SK-N-MC (cell line): ENCODE results near the gene BCL10.

Source experiments
- DNase-seq: peaks from one replicate; pipeline ENCODE4 v3.0.0-alpha.2; 2011; ENCODE audit warnings: low read depth, low spot score
- H3K27ac ChIP-seq: fragments of 200-600 bp; sonication (generic); 2 replicates; pipeline ENCODE4 v1.5.1; 2016; ENCODE audit warnings: mixed run types
- H3K36me3 ChIP-seq: fragments of 200-600 bp; sonication (generic); 2 replicates; pipeline ENCODE4 v1.6.1; 2017; ENCODE audit warnings: antibody characterized with exemption, low read length, mixed read lengths; ENCODE audit not compliant: insufficient read depth
- H3K4me3 ChIP-seq: fragments of 200-600 bp; sonication (generic); 2 replicates; pipeline ENCODE4 v1.5.1; 2016
- H3K9ac ChIP-seq: fragments of 200-600 bp; sonication (generic); 2 replicates; pipeline ENCODE4 v1.8.0; 2017; ENCODE audit warnings: mixed run types, mixed read lengths; ENCODE audit not compliant: insufficient read length
- H3K9me3 ChIP-seq: fragments of 200-600 bp; sonication (generic); 2 replicates; pipeline ENCODE4 v1.6.1; 2017; ENCODE audit warnings: low read depth, mild to moderate bottlenecking, antibody characterized with exemption, low read length, moderate library complexity, mixed read lengths
- EZH2 ChIP-seq: fragments of 200-600 bp; sonication (generic); IDR thresholded peaks from one replicate; pipeline ENCODE4 v1.6.1; 2017; ENCODE audit warnings: antibody characterized with exemption
- FOXP2 ChIP-seq: optimal IDR thresholded peaks from 2 replicates; pipeline ENCODE3; 2011; ENCODE audit warnings: mild to moderate bottlenecking, moderate library complexity; ENCODE audit not compliant: insufficient read depth; ENCODE audit errors: extremely low read length, control extremely low read depth
- POLR2AphosphoS5 ChIP-seq: IDR thresholded peaks from 2 replicates; pipeline ENCODE4 v1.6.1; 2012; ENCODE audit warnings: mild to moderate bottlenecking, low read depth, low read length, borderline replicate concordance

Gene BCL10

GRCh38 chr1:85276215-85276977 lies at the start of gene BCL10:
TSS of gene BCL10 (minus strand) at chr1:85276632. CDS start at chr1:85276352, 280 bp downstream.
- Histone ChIP-seq H3K27ac (peak within 1 kb of the TSS; percentile 83), H3K36me3 (0 out of 2 replicates have a peak, but pooled peaks cover under 1% of the 10 kb centered on the region), H3K4me3 (peak within 1 kb of the TSS; percentile 95), H3K9ac (peak within 1 kb of the TSS; percentile 89), H3K9me3 (no peaks in the 10 kb centered on the region)
- TF ChIP-seq FOXP2 = peak; percentile 70
- peak; percentile 89 for TF ChIP-seq POLR2AphosphoS5
- TF ChIP-seq EZH2 = no peak
- DNase-seq = no peak

DNA sequence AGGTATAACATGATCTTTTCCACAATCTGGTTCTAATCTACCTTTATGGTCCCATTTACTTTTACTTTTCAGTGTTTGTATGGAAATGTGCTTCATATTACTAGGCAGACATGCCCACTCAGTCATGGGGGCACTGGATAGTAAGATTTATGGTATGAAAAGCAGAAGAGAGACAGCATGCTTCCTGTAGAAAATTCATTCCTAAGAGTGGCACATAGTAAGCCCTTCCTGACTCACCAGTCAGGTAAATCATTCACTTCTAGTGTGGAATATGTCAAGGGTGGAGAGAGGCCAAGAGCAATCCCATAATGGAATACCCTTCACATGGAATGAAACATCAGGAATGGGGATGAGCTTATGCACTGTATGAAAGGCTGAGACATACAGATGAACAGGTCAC lies 49.5 kb upstream of the BCL10 start:
- no peak for DNase-seq
- no peak for TF ChIP-seq FOXP2
- TF ChIP-seq POLR2AphosphoS5 = no peak
- TF ChIP-seq EZH2 = no peak
- Histone ChIP-seq H3K9me3 (no peaks in the 10 kb centered on the region), H3K9ac (no peak overlapping the region), H3K4me3 (no peak overlapping the region), H3K27ac (no peak overlapping the region), H3K36me3 (no peaks in the 10 kb centered on the region)

DNA sequence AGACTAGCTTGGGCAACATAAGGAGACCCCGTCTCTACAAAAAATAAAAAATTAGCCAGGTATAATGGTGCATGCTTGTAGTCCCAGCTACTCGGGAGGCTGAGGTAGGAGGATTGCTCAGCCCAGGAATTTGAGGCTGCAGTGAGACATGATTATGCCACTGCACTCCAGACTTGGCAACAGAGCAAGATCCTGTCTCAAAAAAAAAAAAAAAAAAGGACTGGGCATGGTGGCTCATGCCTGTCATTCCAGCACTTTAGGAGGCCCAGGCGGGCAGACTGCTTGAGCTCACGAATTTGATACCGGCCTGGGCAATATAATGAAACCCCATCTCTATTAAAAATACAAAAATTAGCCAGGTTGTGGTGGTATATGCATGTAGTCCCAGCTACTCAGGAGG lies 47.3 kb upstream of the BCL10 start:
- Histone ChIP-seq H3K4me3 (no peak overlapping the region), H3K27ac (no peak overlapping the region), H3K9me3 (no peaks in the 10 kb centered on the region), H3K9ac (no peak overlapping the region), H3K36me3 (no peaks in the 10 kb centered on the region)
- no peak for DNase-seq
- no peak for TF ChIP-seq POLR2AphosphoS5
- TF ChIP-seq EZH2 = no peak
- TF ChIP-seq FOXP2 = no peak

- no peak for DNase-seq
- no peak overlapping the region for H3K4me3 ChIP-seq
- H3K9ac ChIP-seq = no peak overlapping the region
- no peak overlapping the region for H3K27ac ChIP-seq
- H3K9me3 ChIP-seq = no peaks in the 10 kb centered on the region
- H3K36me3 ChIP-seq = no peaks in the 10 kb centered on the region
- TF ChIP-seq EZH2 (no peak), FOXP2 (no peak), POLR2AphosphoS5 (no peak)
Measured at GRCh38 chr1:85322655-85323054, 46.2 kb upstream of the BCL10 start.

- DNase-seq = no peak
- no peaks in the 10 kb centered on the region for H3K36me3 ChIP-seq
- H3K4me3 ChIP-seq = no peak overlapping the region
- TF ChIP-seq FOXP2 = no peak
- no peak for TF ChIP-seq EZH2
- no peak for TF ChIP-seq POLR2AphosphoS5
- H3K9ac ChIP-seq = no peak overlapping the region
- H3K9me3 ChIP-seq = no peaks in the 10 kb centered on the region
- no peak overlapping the region for H3K27ac ChIP-seq
Measured at GRCh38 chr1:85321237-85321964, 45.0 kb upstream of the BCL10 start.

DNA sequence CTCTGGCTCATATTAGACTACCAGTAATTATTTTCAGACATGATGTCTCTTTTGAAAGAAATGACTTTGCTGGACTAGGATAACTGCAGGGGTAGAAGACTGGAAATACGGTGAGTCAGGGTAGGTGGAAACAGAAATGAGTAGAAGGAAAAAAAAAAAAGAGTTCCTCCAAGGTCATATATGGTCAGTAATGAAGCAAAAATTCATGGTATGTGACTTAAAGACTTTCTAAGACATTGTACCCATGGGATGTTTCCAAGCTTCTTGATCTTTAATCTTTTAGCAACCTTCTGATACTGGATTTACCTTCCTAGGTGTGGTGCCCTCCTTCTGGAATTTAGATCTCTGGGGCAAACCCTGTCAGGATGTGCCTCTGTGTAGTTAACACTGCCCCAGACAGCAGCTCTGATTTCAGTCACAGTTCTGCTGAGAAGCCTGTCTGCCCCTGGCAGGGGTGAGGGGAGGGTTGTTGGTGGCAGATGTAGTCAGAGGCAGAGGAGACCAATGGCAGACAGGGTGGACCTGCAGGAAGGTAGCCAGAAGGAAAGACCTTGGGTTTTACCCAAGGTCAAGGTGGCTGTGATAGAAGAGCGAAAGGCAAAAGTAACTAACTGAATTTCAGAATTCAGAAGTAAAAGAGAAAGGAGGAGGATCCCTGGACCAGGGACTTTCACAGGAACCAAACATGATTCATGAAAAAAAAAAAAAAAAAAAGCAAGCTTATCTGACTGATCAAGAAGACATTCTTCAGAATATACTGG lies 44.1 kb upstream of the BCL10 start:
- Histone ChIP-seq H3K4me3 (no peak overlapping the region), H3K36me3 (no peaks in the 10 kb centered on the region), H3K9me3 (no peaks in the 10 kb centered on the region), H3K27ac (no peak overlapping the region), H3K9ac (no peak overlapping the region)
- DNase-seq = no peak
- TF ChIP-seq FOXP2 (no peak), POLR2AphosphoS5 (no peak), EZH2 (no peak)

- Histone ChIP-seq H3K27ac (no peak overlapping the region), H3K4me3 (no peak overlapping the region), H3K9me3 (no peaks in the 10 kb centered on the region), H3K9ac (no peak overlapping the region), H3K36me3 (no peaks in the 10 kb centered on the region)
- DNase-seq = no peak
- TF ChIP-seq FOXP2 (no peak), EZH2 (no peak), POLR2AphosphoS5 (no peak)
Measured at GRCh38 chr1:85319931-85320330, 43.5 kb upstream of the BCL10 start.

DNA sequence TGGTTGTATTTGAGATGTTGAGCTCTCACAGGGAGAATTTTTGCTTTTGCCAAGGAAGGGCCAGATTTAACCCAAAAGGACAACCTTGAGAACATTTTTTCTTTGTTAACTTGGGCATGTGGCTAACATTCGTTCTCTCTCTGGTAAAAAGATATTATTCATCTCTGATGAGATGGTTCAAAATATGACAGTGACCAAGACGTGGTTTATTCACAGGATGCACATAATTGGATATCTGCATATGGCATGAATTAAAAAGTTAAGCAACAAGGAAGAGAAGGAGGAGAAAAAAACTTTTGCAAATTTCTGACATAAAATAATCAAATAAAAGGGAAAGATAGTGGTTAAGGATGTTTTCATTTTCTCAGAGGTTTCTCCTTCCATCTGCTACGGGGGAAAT lies 43.1 kb upstream of the BCL10 start:
- H3K4me3 ChIP-seq = no peak overlapping the region
- no peak for DNase-seq
- H3K9ac ChIP-seq = no peak overlapping the region
- no peaks in the 10 kb centered on the region for H3K9me3 ChIP-seq
- H3K36me3 ChIP-seq = no peaks in the 10 kb centered on the region
- H3K27ac ChIP-seq = no peak overlapping the region
- no peak for TF ChIP-seq EZH2
- no peak for TF ChIP-seq FOXP2
